Activated T-cell treated with anti-CD3 and anti-CD28 coated beads, Interleukin-2, amount 50 U/mL, for 72 hours (primary cell): ENCODE measurements around the gene CASP2. TPM values are rescaled to one million over a fixed set of nuclear protein-coding genes. Genes with fewer than 3 reads are reported as not detected.

Experiments used
- ATAC-seq, 2 donors: fragments of 150-1000 bp; cut with Tn5 transposase; replicated peaks in 1 of 2; 2 replicates each; pipeline ENCODE4 v1.10.0; 2021; ENCODE audit warnings: moderate library complexity in 2 of 2, mild to moderate bottlenecking in 1 of 2
- DNase-seq, 2 donors: peaks; one replicate each; pipeline ENCODE4 v3.0.0; 2021 to 2022; ENCODE audit warnings: mixed read lengths in 1 of 2
- H3K27ac Mint-ChIP-seq: one replicate; pipeline ENCODE4 v1.8.0; 2022; ENCODE audit warnings: mild to moderate bottlenecking, moderate library complexity, mixed read lengths
- H3K27me3 Mint-ChIP-seq: one replicate; pipeline ENCODE4 v1.8.0; 2022; ENCODE audit warnings: low read depth, mixed read lengths
- H3K36me3 Mint-ChIP-seq, 2 donors: one replicate each; pipeline ENCODE4 v1.8.0; 2022; ENCODE audit warnings: mixed read lengths in 2 of 2, mild to moderate bottlenecking in 1 of 2; ENCODE audit not compliant: insufficient read depth in 2 of 2
- H3K4me1 Mint-ChIP-seq: one replicate; pipeline ENCODE4 v1.8.0; 2022; ENCODE audit warnings: low read depth, mixed read lengths
- H3K4me3 Mint-ChIP-seq, 2 donors: one replicate each; pipeline ENCODE4 v1.8.0; 2022; ENCODE audit warnings: mild to moderate bottlenecking in 2 of 2, mixed read lengths in 2 of 2, moderate library complexity in 2 of 2
- H3K9me3 Mint-ChIP-seq, 2 donors: one replicate each; pipeline ENCODE4 v1.8.0; 2022; ENCODE audit warnings: mixed read lengths in 2 of 2
- total RNA-seq, 2 donors: library from RNA; stranded (reverse); gene quantifications; one replicate each; pipeline ENCODE4 v1.2.3, GENCODE V29; 2022

CASP2 gene
- total RNA-seq, 2 donors from 2014 or later, result 126 to 128 TPM

DNA sequence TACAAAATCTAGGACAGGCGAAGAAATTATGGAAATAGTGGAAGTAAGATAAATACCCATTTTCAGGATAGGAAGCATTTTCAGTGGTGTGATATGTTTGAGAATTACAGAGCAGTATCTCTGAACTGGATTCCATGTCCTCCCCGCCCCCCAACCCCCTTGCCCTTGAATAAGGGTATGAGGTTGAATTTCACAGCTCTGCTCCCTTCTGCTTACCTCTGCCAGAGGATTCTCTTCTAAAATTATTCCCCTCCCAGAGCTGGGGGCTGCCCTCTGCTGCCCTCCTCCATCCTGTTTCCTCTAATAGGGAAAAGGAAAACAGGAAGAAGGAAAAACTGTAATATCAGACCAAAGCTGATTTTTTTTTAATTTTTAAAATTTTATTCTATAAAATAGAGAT is 20.5 kb downstream of the CASP2 start:
- H3K4me1 Mint-ChIP-seq, result peaks cover 57% of the 10 kb centered on the region
- peak overlapping the region; percentile 9 for H3K27ac Mint-ChIP-seq
- peaks cover 0 to 2% of the 10 kb centered on the region in 2 donors for H3K9me3 Mint-ChIP-seq

DNA sequence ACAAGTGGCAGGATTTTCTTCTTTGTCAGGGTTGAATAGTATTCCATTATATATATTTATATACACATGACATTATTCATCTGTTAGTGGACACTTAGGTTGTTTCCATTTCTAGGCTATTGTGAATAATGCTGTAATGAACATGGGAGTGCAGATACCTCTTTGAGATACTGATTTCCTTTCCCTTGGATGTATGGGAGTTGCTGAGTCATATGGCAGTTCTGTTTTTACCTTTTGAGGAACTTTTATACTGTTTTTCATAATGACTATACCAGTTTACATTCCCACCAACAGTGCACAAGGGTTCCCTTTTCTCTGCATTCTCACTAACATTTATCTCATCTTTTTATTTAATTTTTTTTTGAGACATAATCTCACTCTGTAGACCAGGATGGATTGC is 26.0 kb downstream of the CASP2 start:
- no peak overlapping the region for H3K4me3 Mint-ChIP-seq
- no peak for DNase-seq
- peaks cover 33% of the 10 kb centered on the region for H3K4me1 Mint-ChIP-seq
- no peak for ATAC-seq
- H3K36me3 Mint-ChIP-seq, result peaks cover 5% of the 10 kb centered on the region in 2 donors
- H3K9me3 Mint-ChIP-seq, result peaks cover 0 to 2% of the 10 kb centered on the region in 2 donors
- no peaks in the 10 kb centered on the region for H3K27me3 Mint-ChIP-seq
- H3K27ac Mint-ChIP-seq, result no peak overlapping the region

More for the DNA sequence above, 20.5 kb downstream of the CASP2 start:
- H3K36me3 Mint-ChIP-seq, result peaks cover 21 to 40% of the 10 kb centered on the region in 2 donors
- ATAC-seq (no peak), DNase-seq (no peak)
- no peak overlapping the region for H3K4me3 Mint-ChIP-seq
- no peaks in the 10 kb centered on the region for H3K27me3 Mint-ChIP-seq

DNA sequence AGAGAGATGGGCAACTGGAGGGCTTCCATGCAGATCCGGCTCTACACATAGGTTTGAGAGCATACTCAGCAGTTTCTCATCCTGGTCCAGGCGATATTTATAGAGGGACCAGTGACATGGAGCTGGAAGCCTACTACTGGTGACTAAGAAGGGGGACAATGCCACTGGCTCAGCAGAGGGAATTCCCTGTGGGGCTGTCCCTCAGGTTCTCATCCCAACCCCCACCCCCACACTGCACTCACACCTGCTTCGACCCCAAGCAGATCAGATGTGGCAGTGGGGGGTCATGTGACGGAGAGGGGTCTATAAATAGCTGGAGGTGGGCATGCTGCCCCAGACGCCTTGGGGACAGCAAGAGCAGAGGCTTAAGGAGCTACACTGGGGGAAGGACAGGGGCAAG is 27.6 kb downstream of the CASP2 start, which contains the start of gene CLCN1:
CLCN1 (plus strand) TSS at position 336 of the 400 bp plus-strand sequence. CDS start 102 bp downstream, outside the sequence.
- Mint-ChIP-seq H3K4me1 (peaks cover 24% of the 10 kb centered on the region), H3K27ac (no peak within 1 kb of the TSS), H3K36me3 (no peaks in the 10 kb centered on the region), H3K27me3 (no peaks in the 10 kb centered on the region), H3K4me3 (no peak within 1 kb of the TSS), H3K9me3 (no peaks in the 10 kb centered on the region)
- no peak for ATAC-seq
- DNase-seq, result no peak

DNA sequence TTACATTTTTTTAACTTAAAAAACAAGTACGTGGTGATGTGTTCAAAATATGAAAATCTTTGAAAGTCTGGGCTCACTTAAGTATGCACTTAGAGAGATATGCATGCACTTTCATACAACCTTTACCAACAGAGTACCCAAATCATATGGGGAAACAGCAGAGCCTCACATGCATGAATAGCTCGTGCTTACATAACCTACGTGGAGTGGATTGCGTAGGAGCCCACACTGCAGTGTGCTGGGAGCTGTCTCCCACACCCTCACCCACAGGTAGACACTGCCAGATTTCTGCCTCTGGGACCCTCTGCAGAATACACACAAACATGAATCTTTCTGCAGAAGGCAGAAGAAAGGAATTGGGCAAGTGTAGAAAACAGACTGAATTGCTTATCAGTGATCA is 28.3 kb downstream of the CASP2 start:
- H3K36me3 Mint-ChIP-seq, result no peaks in the 10 kb centered on the region
- H3K27me3 Mint-ChIP-seq, result no peaks in the 10 kb centered on the region
- H3K27ac Mint-ChIP-seq, result no peak overlapping the region

DNA sequence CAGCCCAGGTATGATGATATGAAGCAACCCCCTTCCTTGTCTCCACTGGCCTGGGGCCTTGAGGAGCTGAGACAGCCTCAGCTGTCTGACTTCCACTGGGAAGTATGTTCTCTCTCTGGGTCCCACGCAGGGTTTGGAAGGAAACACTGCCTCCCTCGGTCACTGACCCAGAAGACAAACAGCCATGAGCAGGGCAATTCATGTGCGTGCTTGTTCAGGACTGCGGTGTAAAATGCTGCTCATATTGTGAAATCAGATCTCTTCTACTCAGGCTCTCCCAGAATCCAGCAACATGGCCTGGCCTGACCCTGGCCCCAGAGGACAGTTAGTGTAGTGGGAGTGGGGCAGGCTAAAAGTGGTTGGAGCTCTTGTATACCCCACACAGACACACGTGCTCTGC is 30.5 kb downstream of the CASP2 start:
- Mint-ChIP-seq H3K27ac (no peak overlapping the region), H3K4me1 (peaks cover 13% of the 10 kb centered on the region), H3K36me3 (no peaks in the 10 kb centered on the region), H3K4me3 (no peak overlapping the region), H3K27me3 (no peaks in the 10 kb centered on the region), H3K9me3 (no peaks in the 10 kb centered on the region)
- DNase-seq (no peak), ATAC-seq (no peak)

More for the DNA sequence above, 28.3 kb downstream of the CASP2 start:
- ATAC-seq (no peak), DNase-seq (no peak)
- H3K4me1 Mint-ChIP-seq, result peaks cover 19% of the 10 kb centered on the region
- H3K4me3 Mint-ChIP-seq, result no peak overlapping the region
- H3K9me3 Mint-ChIP-seq, result no peaks in the 10 kb centered on the region

DNA sequence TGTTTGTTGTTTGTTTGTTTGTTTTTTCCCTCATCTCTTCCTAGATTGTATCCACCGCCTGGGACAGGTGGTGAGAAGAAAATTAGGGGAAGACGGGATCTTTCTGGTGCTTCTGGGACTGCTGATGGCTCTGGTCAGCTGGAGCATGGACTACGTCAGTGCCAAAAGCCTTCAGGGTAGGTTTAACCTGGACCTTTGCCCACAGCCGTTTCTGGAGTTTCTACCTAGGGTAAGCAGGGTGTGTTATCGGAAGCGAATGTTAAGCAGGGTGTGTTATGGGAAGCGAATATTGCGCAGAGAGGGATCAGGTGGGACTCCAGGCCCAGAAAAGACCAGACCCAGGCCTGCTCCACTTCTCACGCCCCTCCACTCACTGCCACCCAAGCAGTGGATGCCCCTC is 32.5 kb downstream of the CASP2 start:
- no peak for DNase-seq
- no peaks in the 10 kb centered on the region for H3K9me3 Mint-ChIP-seq
- no peak for ATAC-seq
- H3K4me3 Mint-ChIP-seq, result no peak overlapping the region
- H3K27me3 Mint-ChIP-seq, result no peaks in the 10 kb centered on the region
- H3K4me1 Mint-ChIP-seq, result peaks cover 5% of the 10 kb centered on the region
- no peaks in the 10 kb centered on the region for H3K36me3 Mint-ChIP-seq
- H3K27ac Mint-ChIP-seq, result peak overlapping the region; percentile 18

DNA sequence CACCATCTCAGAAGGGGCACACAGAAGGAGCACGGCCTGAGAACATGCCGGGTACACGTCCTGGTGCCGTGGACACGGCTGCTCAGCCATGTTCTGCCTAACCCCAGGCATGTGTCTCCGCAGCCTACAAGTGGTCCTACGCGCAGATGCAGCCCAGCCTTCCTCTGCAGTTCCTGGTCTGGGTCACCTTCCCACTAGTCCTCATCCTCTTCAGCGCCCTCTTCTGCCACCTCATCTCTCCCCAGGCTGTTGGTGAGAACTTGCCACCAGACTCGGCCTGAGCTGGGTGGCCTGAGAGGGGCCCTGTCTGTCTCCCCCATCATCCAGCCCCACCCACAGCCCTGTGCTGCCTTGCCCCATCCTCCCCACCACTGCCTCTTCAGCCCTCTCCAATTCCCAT is 33.1 kb downstream of the CASP2 start:
- Mint-ChIP-seq H3K27me3 (no peaks in the 10 kb centered on the region), H3K4me3 (no peak overlapping the region), H3K4me1 (peaks cover 5% of the 10 kb centered on the region), H3K9me3 (no peaks in the 10 kb centered on the region), H3K36me3 (no peaks in the 10 kb centered on the region), H3K27ac (no peak overlapping the region)
- DNase-seq, result no peak
- ATAC-seq, result peak in 1 of 2 donors; percentile 9

DNA sequence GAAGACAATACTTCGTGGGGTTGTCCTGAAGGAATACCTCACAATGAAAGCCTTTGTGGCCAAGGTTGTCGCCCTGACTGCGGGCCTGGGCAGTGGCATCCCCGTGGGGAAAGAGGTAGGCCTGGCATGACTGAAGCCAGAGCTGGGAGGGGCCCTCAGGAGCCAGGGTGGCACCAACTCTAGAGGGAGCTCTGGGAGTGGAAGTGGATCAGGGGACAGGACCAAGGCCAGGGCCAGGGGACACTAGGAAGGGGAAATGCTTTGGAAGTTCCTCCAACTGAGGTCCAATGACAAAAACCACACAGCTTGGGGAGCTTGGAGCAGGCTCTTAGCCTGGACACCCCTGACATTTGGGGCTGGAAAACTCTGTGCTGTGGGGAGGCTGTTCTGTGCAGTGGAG is 33.6 kb downstream of the CASP2 start:
- Mint-ChIP-seq H3K27ac (no peak overlapping the region), H3K4me1 (peaks cover 5% of the 10 kb centered on the region), H3K9me3 (no peaks in the 10 kb centered on the region), H3K36me3 (no peaks in the 10 kb centered on the region), H3K4me3 (no peak overlapping the region), H3K27me3 (no peaks in the 10 kb centered on the region)
- DNase-seq (no peak), ATAC-seq (no peak)

DNA sequence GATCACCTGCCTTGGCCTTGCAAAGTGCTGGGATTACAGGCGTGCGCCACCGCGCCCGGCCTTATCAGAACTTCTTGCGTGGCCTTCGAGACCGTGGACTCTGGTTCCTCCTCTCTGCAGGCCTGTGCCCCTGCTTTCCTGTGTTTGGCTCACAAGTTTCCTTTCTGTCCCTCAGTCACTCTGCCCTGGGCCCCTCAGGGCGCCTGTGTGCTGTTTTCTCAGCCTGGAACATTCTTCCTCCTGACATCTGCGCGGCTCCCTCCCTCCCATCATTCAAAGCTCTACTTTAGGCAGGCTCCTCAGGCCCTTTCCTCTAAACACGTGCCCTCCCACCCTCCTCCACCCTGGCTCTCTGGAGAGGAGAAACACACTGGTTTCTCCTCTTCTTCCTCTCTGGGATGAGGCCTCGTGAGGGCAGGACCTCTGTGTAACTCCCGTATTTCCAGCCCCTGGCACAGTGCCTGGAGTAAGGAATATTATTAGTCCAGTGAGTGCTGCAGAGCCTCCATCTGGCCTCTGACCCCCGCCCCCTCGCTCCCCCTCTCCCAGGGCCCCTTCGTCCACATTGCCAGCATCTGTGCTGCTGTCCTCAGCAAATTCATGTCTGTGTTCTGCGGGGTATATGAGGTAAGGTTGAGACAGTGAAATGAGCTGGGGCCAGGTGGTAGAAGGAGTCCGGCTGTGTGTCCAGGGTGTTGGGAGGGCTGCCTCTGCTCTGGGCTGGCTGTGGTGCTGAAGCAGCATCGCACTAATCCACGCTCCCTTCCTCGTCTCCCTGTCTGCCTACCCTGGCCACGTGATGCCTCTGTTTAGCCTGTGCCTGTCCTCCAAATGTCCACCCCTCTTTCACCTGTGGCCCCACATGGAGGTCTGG is 34.8 kb downstream of the CASP2 start:
- ATAC-seq, result no peak
- Mint-ChIP-seq H3K36me3 (no peaks in the 10 kb centered on the region), H3K4me3 (no peak overlapping the region), H3K27ac (no peak overlapping the region), H3K9me3 (no peaks in the 10 kb centered on the region), H3K4me1 (peaks cover 5% of the 10 kb centered on the region), H3K27me3 (no peaks in the 10 kb centered on the region)
- no peak for DNase-seq

DNA sequence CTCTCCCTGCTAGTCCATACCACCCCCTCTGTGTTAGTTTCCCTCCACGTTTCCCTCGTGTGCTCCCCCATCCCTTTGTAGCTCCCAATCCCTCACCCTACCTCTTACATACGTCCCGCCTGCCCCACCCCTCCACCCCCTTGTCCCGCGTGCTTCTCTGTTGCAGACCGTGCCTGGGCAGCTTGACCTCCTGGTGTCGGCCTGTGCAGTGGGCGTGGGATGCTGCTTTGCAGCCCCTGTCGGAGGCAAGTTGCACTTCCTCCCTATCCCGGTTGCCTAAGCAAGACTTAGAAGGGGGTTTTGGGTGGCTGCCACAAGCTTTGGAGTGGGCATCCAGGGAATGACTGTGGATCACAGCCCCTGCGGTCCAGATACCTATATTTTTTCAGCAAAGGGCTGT is 35.5 kb downstream of the CASP2 start:
- Mint-ChIP-seq H3K9me3 (no peaks in the 10 kb centered on the region), H3K27me3 (no peaks in the 10 kb centered on the region), H3K36me3 (no peaks in the 10 kb centered on the region), H3K27ac (no peak overlapping the region), H3K4me3 (no peak overlapping the region), H3K4me1 (peaks cover 5% of the 10 kb centered on the region)
- ATAC-seq (no peak), DNase-seq (no peak)

DNA sequence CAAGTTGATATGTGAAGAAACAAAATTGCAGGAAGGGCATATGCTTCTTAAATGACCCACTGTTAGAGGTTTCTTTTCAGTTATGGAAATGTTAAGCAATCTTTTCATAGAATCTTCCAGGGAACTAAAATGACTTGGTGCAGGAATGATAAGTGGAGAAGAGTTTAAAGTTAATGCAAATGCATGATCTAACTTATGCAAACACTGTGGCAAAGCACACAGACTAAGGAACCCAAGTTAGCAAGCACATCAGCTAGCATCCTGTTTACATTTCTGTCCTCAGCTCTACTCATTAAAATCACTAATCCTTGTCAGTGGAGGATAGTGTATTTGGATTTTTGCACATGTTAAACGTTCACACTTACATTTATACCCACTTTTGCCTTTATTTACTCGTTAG is 37.1 kb downstream of the CASP2 start:
- H3K27ac Mint-ChIP-seq, result no peak overlapping the region
- no peaks in the 10 kb centered on the region for H3K9me3 Mint-ChIP-seq
- peaks cover 5% of the 10 kb centered on the region for H3K4me1 Mint-ChIP-seq
- no peaks in the 10 kb centered on the region for H3K36me3 Mint-ChIP-seq
- ATAC-seq (no peak), DNase-seq (no peak)
- H3K27me3 Mint-ChIP-seq, result no peaks in the 10 kb centered on the region
- H3K4me3 Mint-ChIP-seq, result no peak overlapping the region

DNA sequence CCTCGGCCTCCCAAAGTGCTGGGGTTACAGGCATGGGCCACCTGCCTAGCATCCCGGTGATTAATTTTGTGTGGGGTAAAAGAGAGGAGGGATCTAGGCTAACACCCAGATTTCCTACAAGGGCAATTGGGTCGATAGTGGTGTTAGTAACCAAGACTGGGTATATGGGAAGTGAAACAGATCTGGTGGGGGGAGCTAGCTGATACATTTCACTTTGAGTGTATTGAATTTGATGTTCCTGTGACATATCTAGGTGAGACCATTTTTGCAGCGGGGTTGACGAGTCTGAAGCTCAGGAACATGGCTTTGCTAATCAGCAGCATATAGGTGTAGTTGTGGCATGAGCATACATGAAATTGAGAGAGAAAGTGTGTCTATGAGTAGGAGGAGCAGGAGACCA is 39.8 kb downstream of the CASP2 start:
- Mint-ChIP-seq H3K27me3 (no peaks in the 10 kb centered on the region), H3K36me3 (no peaks in the 10 kb centered on the region), H3K4me1 (peaks cover 5% of the 10 kb centered on the region), H3K27ac (no peak overlapping the region), H3K9me3 (no peaks in the 10 kb centered on the region), H3K4me3 (no peak overlapping the region)
- ATAC-seq (no peak), DNase-seq (no peak)

DNA sequence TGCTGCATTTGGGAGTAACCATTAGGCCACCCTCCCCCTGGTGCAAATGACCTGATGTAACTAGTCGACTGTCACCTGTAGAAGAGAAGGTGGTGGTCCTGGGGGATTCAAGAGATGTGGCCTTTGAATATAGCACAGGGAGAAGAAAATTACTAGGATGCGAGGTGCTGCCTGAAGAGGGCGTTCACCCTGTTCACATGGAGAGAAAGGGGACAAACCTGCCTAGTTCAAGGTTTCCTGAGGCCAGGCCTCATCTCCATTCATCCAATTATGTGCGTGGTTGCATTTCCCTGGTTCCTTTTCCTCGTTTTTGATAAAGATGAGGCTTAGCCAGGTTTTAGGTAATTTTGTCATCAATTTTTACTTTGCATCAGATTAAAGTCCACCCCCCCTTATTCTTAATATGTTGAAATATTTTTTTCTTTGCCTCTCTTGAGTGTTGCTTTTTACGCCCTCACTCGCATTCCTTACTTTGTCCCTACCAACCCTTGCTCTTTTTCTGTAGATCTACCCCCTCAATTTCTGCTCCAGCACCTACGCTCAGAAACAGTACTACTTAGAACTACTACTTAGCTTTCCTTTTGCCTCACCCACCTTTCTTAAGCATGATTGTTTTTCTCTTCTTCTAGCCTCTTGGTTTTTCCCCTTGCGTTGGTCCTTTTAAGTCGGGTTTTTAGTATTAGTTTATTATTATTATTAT is 41.5 kb downstream of the CASP2 start:
- no peak overlapping the region for H3K27ac Mint-ChIP-seq
- H3K4me1 Mint-ChIP-seq, result peaks cover 5% of the 10 kb centered on the region
- H3K4me3 Mint-ChIP-seq, result no peak overlapping the region
- DNase-seq, result no peak
- no peaks in the 10 kb centered on the region for H3K9me3 Mint-ChIP-seq
- no peaks in the 10 kb centered on the region for H3K36me3 Mint-ChIP-seq
- no peaks in the 10 kb centered on the region for H3K27me3 Mint-ChIP-seq
- no peak for ATAC-seq
